GM12865 (cell line): ENCODE results near the gene TIPARP.

Source experiments
- DNase-seq: peaks from one replicate; pipeline ENCODE4 v3.0.0; 2010; ENCODE audit warnings: low read depth
- H3K4me3 ChIP-seq: 2 replicates; pipeline ENCODE4 v1.5.1; 2011; ENCODE audit warnings: mild to moderate bottlenecking, low read depth, low read length, control low read depth
- TF ChIP-seq, protein P1 (sequence below): IDR thresholded peaks from 2 replicates; pipeline ENCODE4 v1.5.1; 2011; ENCODE audit warnings: low read length, control low read depth, low read depth, inconsistent platforms; ENCODE audit not compliant: insufficient read depth; ENCODE audit errors: missing control alignments

Gene TIPARP

DNA sequence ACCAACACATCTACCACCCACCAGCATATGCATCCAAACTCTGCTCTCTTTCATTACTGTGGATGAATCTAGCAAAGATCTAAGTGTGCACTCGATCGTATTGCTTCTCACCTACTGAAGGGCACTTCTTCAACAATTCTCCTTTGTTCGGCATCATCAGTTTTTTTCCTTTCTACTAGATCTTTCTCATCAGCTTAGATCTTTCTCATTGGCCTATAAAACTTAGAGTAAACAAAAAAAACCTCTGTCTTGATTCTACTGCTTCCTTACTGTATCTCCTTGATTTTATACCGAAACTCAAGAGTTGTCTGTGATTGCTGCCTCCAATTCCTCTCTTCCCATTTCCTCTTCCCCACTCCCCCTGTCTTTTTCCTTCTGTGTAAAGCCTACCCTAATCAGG lies 36.1 kb upstream of the TIPARP start:
- TF ChIP-seq, protein P1, sequence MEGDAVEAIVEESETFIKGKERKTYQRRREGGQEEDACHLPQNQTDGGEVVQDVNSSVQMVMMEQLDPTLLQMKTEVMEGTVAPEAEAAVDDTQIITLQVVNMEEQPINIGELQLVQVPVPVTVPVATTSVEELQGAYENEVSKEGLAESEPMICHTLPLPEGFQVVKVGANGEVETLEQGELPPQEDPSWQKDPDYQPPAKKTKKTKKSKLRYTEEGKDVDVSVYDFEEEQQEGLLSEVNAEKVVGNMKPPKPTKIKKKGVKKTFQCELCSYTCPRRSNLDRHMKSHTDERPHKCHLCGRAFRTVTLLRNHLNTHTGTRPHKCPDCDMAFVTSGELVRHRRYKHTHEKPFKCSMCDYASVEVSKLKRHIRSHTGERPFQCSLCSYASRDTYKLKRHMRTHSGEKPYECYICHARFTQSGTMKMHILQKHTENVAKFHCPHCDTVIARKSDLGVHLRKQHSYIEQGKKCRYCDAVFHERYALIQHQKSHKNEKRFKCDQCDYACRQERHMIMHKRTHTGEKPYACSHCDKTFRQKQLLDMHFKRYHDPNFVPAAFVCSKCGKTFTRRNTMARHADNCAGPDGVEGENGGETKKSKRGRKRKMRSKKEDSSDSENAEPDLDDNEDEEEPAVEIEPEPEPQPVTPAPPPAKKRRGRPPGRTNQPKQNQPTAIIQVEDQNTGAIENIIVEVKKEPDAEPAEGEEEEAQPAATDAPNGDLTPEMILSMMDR: no peak
- no peak overlapping the region for H3K4me3 ChIP-seq
- no peak for DNase-seq

DNA sequence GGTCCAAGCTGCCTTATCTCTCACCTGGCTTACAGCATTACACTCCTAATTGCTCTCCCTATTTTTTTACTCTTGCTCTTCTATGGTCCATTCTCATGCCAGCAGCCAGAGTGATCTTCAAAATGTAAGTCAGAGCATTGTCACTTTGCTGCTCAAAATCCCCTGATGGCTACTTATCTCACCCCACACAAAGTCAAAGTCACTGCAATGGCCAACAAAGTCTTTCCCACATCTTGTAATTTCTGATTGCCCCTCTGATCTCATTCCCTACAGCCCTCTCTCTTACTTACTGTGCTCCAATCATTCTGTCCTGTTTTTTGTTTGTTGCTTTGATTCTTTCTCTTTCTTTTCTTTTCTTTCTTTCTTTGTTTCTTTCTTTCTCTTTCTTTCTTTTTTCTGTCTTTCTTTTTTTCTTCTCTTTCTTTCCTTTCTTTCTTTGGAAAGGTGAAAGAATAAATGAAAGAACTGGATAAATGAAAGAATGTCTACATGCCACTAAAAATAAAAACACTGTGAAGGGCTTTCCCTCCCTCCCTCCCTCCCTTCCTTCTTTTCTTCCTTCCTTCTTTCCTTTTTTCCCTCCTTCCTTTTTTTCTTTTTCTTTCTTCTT lies 34.9 kb upstream of the TIPARP start:
- no peak for DNase-seq
- TF ChIP-seq, protein P1: no peak
- no peak overlapping the region for H3K4me3 ChIP-seq

DNA sequence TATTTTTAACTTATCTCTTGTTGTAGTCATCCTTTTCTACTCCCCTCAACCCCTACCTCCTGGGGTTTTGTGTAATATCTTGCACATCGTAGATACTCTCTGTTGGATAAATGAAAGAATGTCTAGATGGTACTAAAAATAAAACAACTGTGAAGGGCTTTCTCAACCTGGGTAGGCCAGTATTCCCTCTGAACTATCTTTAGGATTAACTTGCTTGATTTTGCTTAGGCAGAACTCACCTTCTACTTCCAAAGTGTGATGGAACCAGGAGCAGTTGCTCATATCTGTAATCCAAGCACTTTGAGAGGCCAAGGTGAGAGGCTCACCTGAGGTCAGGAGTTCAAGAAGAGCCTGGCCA lies 32.8 kb upstream of the TIPARP start:
- H3K4me3 ChIP-seq: no peak overlapping the region
- TF ChIP-seq, protein P1: no peak
- no peak for DNase-seq

DNA sequence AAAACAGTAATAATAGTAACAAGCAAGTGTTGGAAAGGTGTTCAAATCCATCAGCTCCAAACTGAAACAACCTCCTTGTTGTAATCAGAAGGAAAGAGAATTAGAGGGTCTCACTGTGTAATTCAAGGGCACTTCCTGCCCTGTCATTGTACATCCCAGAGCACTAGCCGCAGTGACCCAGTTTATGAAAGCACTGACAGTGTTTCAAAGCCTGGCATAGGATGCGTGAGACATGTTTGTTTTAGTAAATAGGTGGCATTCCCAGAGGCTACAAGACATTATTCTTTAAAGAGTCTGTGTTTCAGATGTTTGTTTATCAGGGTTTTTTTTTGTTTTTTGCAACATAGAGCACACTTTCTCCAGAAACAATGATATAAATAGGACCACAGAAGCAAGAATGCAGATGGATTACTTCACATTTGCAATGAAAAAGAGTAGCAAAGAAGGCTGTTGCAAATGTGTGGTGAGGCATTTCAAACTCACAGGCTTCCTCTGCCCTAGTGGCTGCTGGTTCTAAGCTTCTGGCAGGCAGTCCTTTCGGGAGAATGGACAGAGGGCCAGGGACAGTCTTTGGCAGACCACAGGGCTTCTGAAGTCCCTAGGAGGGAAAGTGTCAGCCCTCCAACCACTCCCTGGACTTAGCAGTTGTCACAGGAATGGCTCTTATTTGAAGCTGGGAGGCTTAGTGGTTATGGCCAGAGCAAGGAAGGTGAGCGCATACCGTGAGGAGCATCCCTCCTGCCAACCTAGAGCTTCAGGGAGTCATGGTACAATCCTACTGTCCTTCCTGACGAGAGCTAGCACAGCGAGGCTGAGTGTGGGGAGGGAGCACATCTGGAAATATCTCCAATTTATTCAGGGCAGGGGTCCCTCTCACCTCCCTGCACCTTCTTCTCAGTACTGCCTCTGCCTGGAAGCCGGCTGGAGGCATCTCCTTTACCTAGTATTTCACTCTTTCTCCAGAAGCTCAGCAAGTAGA lies 31.4 kb upstream of the TIPARP start:
- H3K4me3 ChIP-seq: no peak overlapping the region
- TF ChIP-seq, protein P1: no peak
- DNase-seq: no peak

DNA sequence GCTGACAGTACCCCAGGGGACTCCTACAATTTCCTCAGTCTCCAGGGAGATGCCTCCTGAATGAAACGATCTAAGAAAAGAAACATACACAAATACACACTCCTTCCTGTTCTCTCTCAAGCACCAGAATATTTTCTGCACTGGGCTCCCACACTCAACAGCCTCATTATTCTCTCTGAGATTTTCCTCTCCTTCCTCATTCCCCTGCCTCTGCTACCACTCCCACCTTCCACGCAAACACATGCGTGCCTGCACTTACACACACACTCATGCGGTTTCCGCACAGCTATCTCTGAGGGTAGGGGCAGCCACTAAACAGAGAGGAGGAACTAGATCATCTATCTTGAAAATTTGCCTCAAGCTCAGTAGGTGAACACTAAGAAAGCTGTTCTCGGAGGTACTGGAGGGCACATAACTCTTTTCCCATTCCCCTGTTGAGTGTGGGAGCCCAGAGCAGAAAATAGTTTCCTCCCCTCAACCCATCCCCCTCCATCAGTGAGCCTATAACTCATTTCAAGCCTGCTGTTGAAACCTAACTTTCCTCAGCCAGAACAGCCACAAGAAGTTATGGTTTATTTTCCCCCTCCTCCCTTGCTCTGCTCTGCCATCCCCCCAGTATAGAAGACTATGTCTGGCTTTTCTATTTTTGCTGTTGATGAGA lies 30.5 kb upstream of the TIPARP start:
- peak overlapping the region; percentile 28 for H3K4me3 ChIP-seq
- TF ChIP-seq, protein P1: no peak
- peak; percentile 81 for DNase-seq

DNA sequence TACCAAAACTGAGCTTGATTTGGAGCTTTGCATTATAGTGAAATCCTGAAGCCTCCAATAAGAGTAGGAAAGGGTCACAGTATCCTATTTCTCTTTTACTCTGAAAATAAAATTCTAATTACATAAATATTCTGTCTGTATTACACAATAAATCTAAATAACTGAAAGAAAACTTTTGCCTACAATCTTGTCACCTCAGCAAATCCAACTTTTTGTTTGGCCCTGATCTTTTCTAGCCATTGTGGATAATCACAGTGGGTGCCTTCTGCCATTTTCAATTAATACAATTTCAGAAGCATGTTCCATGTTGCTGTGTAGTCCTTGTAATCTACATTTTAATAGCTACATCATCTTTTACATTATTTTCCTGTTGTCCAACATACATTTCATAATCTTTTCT lies 29.4 kb upstream of the TIPARP start:
- no peak overlapping the region for H3K4me3 ChIP-seq
- no peak for DNase-seq
- TF ChIP-seq, protein P1: no peak
